Gastroesophageal sphincter (tissue), 3 donors: ENCODE results near the gene NEDD4L.
A peak's percentile ranks its signal among the peaks of the same experiment; 100 is the strongest.

ENCODE experiments used
- EP300 ChIP-seq: sonication (generic); formaldehyde crosslinking; IDR thresholded peaks from one replicate; pipeline ENCODE4 v1.6.1; 2017; ENCODE audit warnings: antibody characterized with exemption, mild to moderate bottlenecking
- POLR2A ChIP-seq, 2 donors: fragments of 450-650 bp; IDR thresholded peaks; one replicate each; pipeline ENCODE4 v1.6.1; 2017; ENCODE audit warnings: antibody characterized with exemption in 2 of 2, mild to moderate bottlenecking in 2 of 2, moderate library complexity in 1 of 2
- TF ChIP-seq, protein P1 (sequence below), 4 experiments: fragments of 200-600 bp in 2 of 4; fragments of 450-650 bp in 2 of 4; sonication (generic) in 1 of 4; IDR thresholded peaks; one replicate each; pipeline ENCODE4 v1.5.1; 2017 to 2019; ENCODE audit warnings: antibody characterized with exemption in 4 of 4, mild to moderate bottlenecking in 2 of 4, moderate library complexity in 2 of 4

DNA sequence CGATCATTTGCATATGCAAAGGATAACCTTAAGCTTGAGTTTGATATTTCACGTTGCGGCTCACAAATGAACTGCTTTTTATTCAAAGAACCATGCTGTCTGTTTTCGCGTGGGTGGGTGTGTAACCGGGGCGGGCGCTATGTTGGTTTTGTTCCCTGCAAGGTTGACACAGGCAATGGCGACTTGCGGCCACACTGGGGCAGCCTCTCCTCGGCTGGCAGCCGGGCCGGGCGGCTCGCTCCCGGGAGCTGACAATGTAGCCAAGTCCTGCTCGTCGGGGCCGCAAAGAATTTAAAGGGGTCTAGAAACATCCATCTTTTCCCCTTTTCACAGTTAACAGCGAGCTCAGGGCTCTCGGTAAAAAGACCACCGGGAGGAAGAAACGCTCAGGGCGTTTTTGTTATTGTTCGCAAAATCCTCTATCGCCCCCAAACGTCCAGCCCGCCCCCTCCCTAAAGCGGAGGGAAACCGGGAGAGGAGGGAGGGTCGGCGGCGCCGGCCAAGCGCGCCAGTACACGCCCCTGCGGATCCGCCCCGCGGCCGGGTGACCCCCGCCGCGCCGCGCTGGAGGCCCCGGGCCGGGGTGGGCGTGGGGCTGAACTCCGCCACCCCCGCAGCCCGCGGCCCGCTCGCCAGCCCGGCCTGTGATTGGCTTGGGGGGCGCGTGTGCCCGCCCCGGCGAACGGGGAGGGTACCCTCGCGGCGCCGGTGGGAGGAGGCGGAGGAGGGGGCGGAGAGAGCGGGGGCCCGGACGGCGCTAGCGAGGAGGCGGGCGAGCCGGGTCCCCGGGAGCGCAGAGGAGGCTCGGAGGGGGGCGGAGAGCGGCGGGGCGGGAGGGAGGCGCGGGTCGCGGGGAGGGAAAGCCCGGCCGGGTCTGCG is at the start of gene NEDD4L:
- TF ChIP-seq, protein P1, sequence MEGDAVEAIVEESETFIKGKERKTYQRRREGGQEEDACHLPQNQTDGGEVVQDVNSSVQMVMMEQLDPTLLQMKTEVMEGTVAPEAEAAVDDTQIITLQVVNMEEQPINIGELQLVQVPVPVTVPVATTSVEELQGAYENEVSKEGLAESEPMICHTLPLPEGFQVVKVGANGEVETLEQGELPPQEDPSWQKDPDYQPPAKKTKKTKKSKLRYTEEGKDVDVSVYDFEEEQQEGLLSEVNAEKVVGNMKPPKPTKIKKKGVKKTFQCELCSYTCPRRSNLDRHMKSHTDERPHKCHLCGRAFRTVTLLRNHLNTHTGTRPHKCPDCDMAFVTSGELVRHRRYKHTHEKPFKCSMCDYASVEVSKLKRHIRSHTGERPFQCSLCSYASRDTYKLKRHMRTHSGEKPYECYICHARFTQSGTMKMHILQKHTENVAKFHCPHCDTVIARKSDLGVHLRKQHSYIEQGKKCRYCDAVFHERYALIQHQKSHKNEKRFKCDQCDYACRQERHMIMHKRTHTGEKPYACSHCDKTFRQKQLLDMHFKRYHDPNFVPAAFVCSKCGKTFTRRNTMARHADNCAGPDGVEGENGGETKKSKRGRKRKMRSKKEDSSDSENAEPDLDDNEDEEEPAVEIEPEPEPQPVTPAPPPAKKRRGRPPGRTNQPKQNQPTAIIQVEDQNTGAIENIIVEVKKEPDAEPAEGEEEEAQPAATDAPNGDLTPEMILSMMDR (IDR thresholded peaks at IDR 0.05) = peak; percentile 77 to 97 (median 78)
- TF ChIP-seq EP300 (no peak), POLR2A (IDR thresholded peaks at IDR 0.05) (no peak)
